T-helper 2 cell treated with Interferon-gamma antibody and Interleukin-4, amounts not matched to agents 5 μg/mL and 100 μg/mL, for 36 hours (primary cell): ENCODE measurements around the gene HBM.
A peak's percentile ranks its signal among the peaks of the same experiment; 100 is the strongest.

Experiments
- DNase-seq: peaks from one replicate; pipeline ENCODE4 v3.0.0; 2021; ENCODE audit warnings: low spot score
- H3K27ac Mint-ChIP-seq: one replicate; pipeline ENCODE4 v1.8.0; 2021; ENCODE audit warnings: mild to moderate bottlenecking, mixed read lengths
- H3K27me3 Mint-ChIP-seq: one replicate; pipeline ENCODE4 v1.8.0; 2021; ENCODE audit warnings: low read depth, mixed read lengths
- H3K36me3 Mint-ChIP-seq: one replicate; pipeline ENCODE4 v1.8.0; 2021; ENCODE audit warnings: low read depth, mixed read lengths
- H3K4me1 Mint-ChIP-seq: one replicate; pipeline ENCODE4 v1.8.0; 2021; ENCODE audit warnings: low read depth, mixed read lengths
- H3K4me3 Mint-ChIP-seq: one replicate; pipeline ENCODE4 v1.8.0; 2022; ENCODE audit warnings: mild to moderate bottlenecking, moderate library complexity, mixed read lengths
- H3K9me3 Mint-ChIP-seq: one replicate; pipeline ENCODE4 v1.8.0; 2021; ENCODE audit warnings: mixed read lengths

Gene HBM

GRCh38 chr16:179211-180092 is 13.7 kb downstream of the HBM start:
- peaks cover 2% of the 10 kb centered on the region for H3K4me1 Mint-ChIP-seq
- H3K9me3 Mint-ChIP-seq, result no peaks in the 10 kb centered on the region
- peak overlapping the region; percentile 36 for H3K4me3 Mint-ChIP-seq
- H3K27ac Mint-ChIP-seq, result no peak overlapping the region
- H3K27me3 Mint-ChIP-seq, result peaks cover 41% of the 10 kb centered on the region
- no peak for DNase-seq
- no peaks in the 10 kb centered on the region for H3K36me3 Mint-ChIP-seq

GRCh38 chr16:180101-180675 is 14.4 kb downstream of the HBM start, which contains the start of gene HBQ1:
HBQ1 (plus strand) TSS chr16:180459; CDS start chr16:180487, 28 bp downstream.
- Mint-ChIP-seq H3K27me3 (peaks cover 33% of the 10 kb centered on the region), H3K4me3 (peak within 1 kb of the TSS; percentile 36), H3K36me3 (peaks cover 2% of the 10 kb centered on the region), H3K27ac (no peak within 1 kb of the TSS), H3K4me1 (no peaks in the 10 kb centered on the region), H3K9me3 (no peaks in the 10 kb centered on the region)
- DNase-seq, result peak; percentile 27

GRCh38 chr16:180681-181564 is 15.1 kb downstream of the HBM start:
- Mint-ChIP-seq H3K36me3 (peaks cover 7% of the 10 kb centered on the region), H3K27me3 (peaks cover 28% of the 10 kb centered on the region)

GRCh38 chr16:181565-182021 is 15.8 kb downstream of the HBM start:
- Mint-ChIP-seq H3K36me3 (peaks cover 7% of the 10 kb centered on the region), H3K9me3 (no peaks in the 10 kb centered on the region), H3K27ac (no peak overlapping the region), H3K4me1 (no peaks in the 10 kb centered on the region), H3K4me3 (no peak overlapping the region), H3K27me3 (peaks cover 28% of the 10 kb centered on the region)
- DNase-seq, result no peak

More at GRCh38 chr16:180681-181564, 15.1 kb downstream of the HBM start:
- H3K4me1 Mint-ChIP-seq, result no peaks in the 10 kb centered on the region
- H3K9me3 Mint-ChIP-seq, result no peaks in the 10 kb centered on the region
- no peak overlapping the region for H3K27ac Mint-ChIP-seq
- peak overlapping the region; percentile 36 for H3K4me3 Mint-ChIP-seq
- peak; percentile 81 for DNase-seq

- no peak overlapping the region for H3K27ac Mint-ChIP-seq
Measured at GRCh38 chr16:183005-183404, 17.2 kb downstream of the HBM start.

GRCh38 chr16:185213-185612 is 19.4 kb downstream of the HBM start:
- Mint-ChIP-seq H3K4me1 (no peaks in the 10 kb centered on the region), H3K27me3 (no peaks in the 10 kb centered on the region), H3K27ac (no peak overlapping the region), H3K4me3 (no peak overlapping the region), H3K36me3 (peaks cover 26% of the 10 kb centered on the region), H3K9me3 (no peaks in the 10 kb centered on the region)
- DNase-seq, result no peak

More at GRCh38 chr16:183005-183404, 17.2 kb downstream of the HBM start:
- peaks cover 18% of the 10 kb centered on the region for H3K27me3 Mint-ChIP-seq
- H3K4me1 Mint-ChIP-seq, result no peaks in the 10 kb centered on the region
- no peak for DNase-seq
- no peak overlapping the region for H3K4me3 Mint-ChIP-seq
- no peaks in the 10 kb centered on the region for H3K9me3 Mint-ChIP-seq
- H3K36me3 Mint-ChIP-seq, result peaks cover 10% of the 10 kb centered on the region

- Mint-ChIP-seq H3K4me3 (no peak overlapping the region), H3K27ac (no peak overlapping the region), H3K36me3 (peaks cover 26% of the 10 kb centered on the region), H3K27me3 (no peaks in the 10 kb centered on the region), H3K4me1 (no peaks in the 10 kb centered on the region), H3K9me3 (no peaks in the 10 kb centered on the region)
- DNase-seq, result no peak
Measured at GRCh38 chr16:185691-186090, 19.9 kb downstream of the HBM start.

- H3K27me3 Mint-ChIP-seq, result no peaks in the 10 kb centered on the region
- peaks cover 36% of the 10 kb centered on the region for H3K36me3 Mint-ChIP-seq
- no peaks in the 10 kb centered on the region for H3K4me1 Mint-ChIP-seq
- no peak for DNase-seq
- H3K9me3 Mint-ChIP-seq, result no peaks in the 10 kb centered on the region
- H3K27ac Mint-ChIP-seq, result no peak overlapping the region
- no peak overlapping the region for H3K4me3 Mint-ChIP-seq
Measured at GRCh38 chr16:187330-187729, 21.6 kb downstream of the HBM start.

GRCh38 chr16:188674-189073 is 22.9 kb downstream of the HBM start:
- Mint-ChIP-seq H3K9me3 (no peaks in the 10 kb centered on the region), H3K4me3 (no peak overlapping the region), H3K36me3 (peaks cover 43% of the 10 kb centered on the region), H3K27ac (no peak overlapping the region), H3K4me1 (no peaks in the 10 kb centered on the region), H3K27me3 (no peaks in the 10 kb centered on the region)
- DNase-seq, result no peak

GRCh38 chr16:189604-190186 is 23.9 kb downstream of the HBM start:
- Mint-ChIP-seq H3K27ac (no peak overlapping the region), H3K36me3 (peaks cover 51% of the 10 kb centered on the region)

GRCh38 chr16:191831-192230 is 26.1 kb downstream of the HBM start:
- Mint-ChIP-seq H3K4me3 (no peak overlapping the region), H3K27me3 (no peaks in the 10 kb centered on the region), H3K9me3 (no peaks in the 10 kb centered on the region), H3K36me3 (peaks cover 50% of the 10 kb centered on the region), H3K27ac (no peak overlapping the region), H3K4me1 (no peaks in the 10 kb centered on the region)
- DNase-seq, result no peak

More at GRCh38 chr16:189604-190186, 23.9 kb downstream of the HBM start:
- H3K4me3 Mint-ChIP-seq, result no peak overlapping the region
- no peaks in the 10 kb centered on the region for H3K4me1 Mint-ChIP-seq
- H3K27me3 Mint-ChIP-seq, result no peaks in the 10 kb centered on the region
- no peak for DNase-seq
- H3K9me3 Mint-ChIP-seq, result no peaks in the 10 kb centered on the region

GRCh38 chr16:192686-193085 is 26.9 kb downstream of the HBM start:
- no peaks in the 10 kb centered on the region for H3K9me3 Mint-ChIP-seq
- H3K4me3 Mint-ChIP-seq, result no peak overlapping the region
- H3K27me3 Mint-ChIP-seq, result no peaks in the 10 kb centered on the region
- H3K27ac Mint-ChIP-seq, result no peak overlapping the region
- H3K4me1 Mint-ChIP-seq, result no peaks in the 10 kb centered on the region
- no peak for DNase-seq
- peaks cover 52% of the 10 kb centered on the region for H3K36me3 Mint-ChIP-seq

- Mint-ChIP-seq H3K9me3 (no peaks in the 10 kb centered on the region), H3K4me1 (no peaks in the 10 kb centered on the region), H3K27ac (no peak overlapping the region), H3K4me3 (no peak overlapping the region), H3K36me3 (peaks cover 57% of the 10 kb centered on the region), H3K27me3 (no peaks in the 10 kb centered on the region)
- DNase-seq, result no peak
Measured at GRCh38 chr16:193441-193840, 27.7 kb downstream of the HBM start.
